Neural progenitor cell (in vitro differentiated cells): ENCODE results near the gene INPP1.

ENCODE experiments used
- CTCF ChIP-seq: fragments of 200-600 bp; sonication (generic); IDR thresholded peaks from 2 replicates; pipeline ENCODE4 v1.5.1; 2017; ENCODE audit warnings: antibody characterized with exemption, mild to moderate bottlenecking
- EZH2 ChIP-seq: fragments of 200-600 bp; sonication (generic); IDR thresholded peaks from 2 replicates; pipeline ENCODE4 v1.6.1; 2017; ENCODE audit warnings: antibody characterized with exemption, mild to moderate bottlenecking, moderate library complexity
- EZH2phosphoT487 ChIP-seq: fragments of 200-600 bp; sonication (generic); IDR thresholded peaks from 2 replicates; pipeline ENCODE4 v1.6.1; 2017; ENCODE audit warnings: antibody characterized with exemption

DNA sequence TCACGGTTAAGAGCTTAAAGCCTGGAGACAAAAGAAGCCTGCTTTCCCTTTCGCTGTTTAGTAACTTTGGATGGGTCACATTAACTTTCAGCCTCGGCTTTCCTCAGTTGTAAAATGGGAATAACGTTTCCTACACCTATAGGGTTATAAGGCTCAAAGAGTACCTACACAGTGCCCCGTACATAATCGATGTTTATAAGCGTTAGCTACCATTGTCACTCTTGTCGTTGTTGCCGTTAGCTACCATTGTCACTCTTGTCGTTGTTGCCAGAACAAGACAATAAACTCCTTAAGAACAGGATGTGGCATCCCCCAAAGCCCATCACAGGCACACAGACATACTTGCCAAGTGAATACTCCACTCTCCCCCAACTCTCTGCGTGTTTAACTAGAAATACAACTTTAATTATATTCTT is 63.9 kb downstream of the INPP1 start:
- TF ChIP-seq EZH2 (no peak), CTCF (no peak), EZH2phosphoT487 (no peak)
